ENCODE measurements around the gene ZNF407. TPM values are rescaled to one million over a fixed set of nuclear protein-coding genes. Genes with fewer than 3 reads are reported as not detected.

ZNF407 gene
- polyA plus RNA-seq, 3 donors = 9.1 to 10.6 (median 10.5) TPM

GRCh38 chr18:74928194-74928968 is 330.7 kb downstream of the ZNF407 start:
- no peak for DNase-seq

- no peak for DNase-seq
These were observed 331.4 kb downstream of the ZNF407 start for GRCh38 chr18:74929110-74929509.

- DNase-seq = no peak
These were observed 332.9 kb downstream of the ZNF407 start for GRCh38 chr18:74930616-74931015.

- no peak for DNase-seq
These were observed 336.3 kb downstream of the ZNF407 start for GRCh38 chr18:74933930-74934329.

GRCh38 chr18:74935434-74935833 is 337.8 kb downstream of the ZNF407 start:
- no peak for DNase-seq

- DNase-seq = no peak
These were observed 338.7 kb downstream of the ZNF407 start for GRCh38 chr18:74936343-74936742.

- DNase-seq = no peak
These were observed 339.6 kb downstream of the ZNF407 start for GRCh38 chr18:74937291-74937690.

- no peak for DNase-seq
These were observed 343.2 kb downstream of the ZNF407 start for GRCh38 chr18:74940856-74941255.

GRCh38 chr18:74942319-74942910 is 344.7 kb downstream of the ZNF407 start:
- no peak for DNase-seq

GRCh38 chr18:74944676-74945075 is 347.0 kb downstream of the ZNF407 start:
- DNase-seq = no peak

GRCh38 chr18:74945774-74946545 is 348.3 kb downstream of the ZNF407 start:
- DNase-seq = no peak

GRCh38 chr18:74946646-74947375 is 349.1 kb downstream of the ZNF407 start:
- no peak for DNase-seq

- DNase-seq = no peak
These were observed 349.7 kb downstream of the ZNF407 start for GRCh38 chr18:74947417-74947816.

GRCh38 chr18:74947875-74948274 is 350.2 kb downstream of the ZNF407 start:
- no peak for DNase-seq

GRCh38 chr18:74949611-74950010 is 351.9 kb downstream of the ZNF407 start:
- DNase-seq = no peak

GRCh38 chr18:74950479-74950878 is 352.8 kb downstream of the ZNF407 start:
- DNase-seq = no peak

- no peak for DNase-seq
These were observed 353.6 kb downstream of the ZNF407 start for GRCh38 chr18:74951165-74951760.

- DNase-seq = no peak
These were observed 360.0 kb downstream of the ZNF407 start for GRCh38 chr18:74957588-74958224.

- no peak for DNase-seq
These were observed 361.5 kb downstream of the ZNF407 start for GRCh38 chr18:74959216-74959615.

GRCh38 chr18:74961596-74961995 is 363.9 kb downstream of the ZNF407 start:
- no peak for DNase-seq

- DNase-seq = no peak
These were observed 366.3 kb downstream of the ZNF407 start for GRCh38 chr18:74963820-74964446.

All from renal pelvis (tissue), 4 donors.